GM12892 (cell line): Measurements from ENCODE around the gene GPX4.

Experiments
- POLR2A ChIP-seq: IDR thresholded peaks from 2 replicates; pipeline ENCODE4 v1.6.1; 2011; ENCODE audit warnings: low read depth, low read length, control low read depth
- POLR2AphosphoS5 ChIP-seq: IDR thresholded peaks from 2 replicates; pipeline ENCODE4 v1.6.1; 2011; ENCODE audit warnings: low read depth, low read length, control low read depth

DNA sequence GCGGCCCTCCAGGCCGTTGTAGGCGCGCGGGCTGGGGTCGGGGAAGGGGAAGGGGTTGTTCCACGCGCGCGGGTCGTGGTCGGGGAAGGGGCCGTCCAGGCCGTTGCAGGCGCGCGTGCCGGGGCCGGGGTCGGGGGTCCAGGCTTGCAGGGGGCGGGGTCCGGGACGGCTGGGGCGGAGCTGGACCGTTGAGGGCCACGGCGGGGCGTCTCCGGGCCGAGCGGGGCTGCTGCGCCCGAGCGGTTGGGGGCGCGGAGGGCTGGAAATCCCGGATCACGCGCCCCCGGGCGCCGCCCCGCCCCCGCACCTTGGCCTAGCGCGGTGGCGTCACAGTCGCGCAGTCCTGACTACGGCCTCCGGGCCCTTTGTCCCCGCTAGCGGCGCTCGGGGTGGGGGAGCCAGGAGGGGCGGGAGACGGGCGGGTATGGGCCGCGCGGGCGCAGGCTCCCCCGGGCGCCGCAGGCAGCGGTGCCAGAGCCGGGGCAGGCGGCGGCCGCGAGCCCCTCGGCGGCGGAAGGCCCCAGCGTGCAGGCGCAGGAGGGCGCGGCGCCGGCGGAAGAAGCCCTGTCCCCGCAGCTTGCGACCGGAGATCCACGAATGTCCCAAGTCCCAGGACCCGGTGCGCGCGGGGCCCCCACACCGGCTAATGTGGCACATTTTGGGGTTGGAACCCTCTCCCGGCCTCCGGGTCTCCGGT lies 665 bp downstream of the GPX4 start:
- TF ChIP-seq POLR2A (no peak), POLR2AphosphoS5 (no peak)
